Epithelial cell of esophagus (primary cell): Measurements from ENCODE around the gene PPP1R3D.

Source experiments
- DNase-seq: peaks from one replicate; pipeline ENCODE4 v3.0.0; 2010; ENCODE audit warnings: low read depth
- H3K4me3 ChIP-seq: 2 replicates; pipeline ENCODE4 v1.5.1; 2011; ENCODE audit warnings: mild to moderate bottlenecking, low read length, control low read depth
- TF ChIP-seq, protein P1 (sequence below): IDR thresholded peaks from 2 replicates; pipeline ENCODE4 v1.5.1; 2011; ENCODE audit warnings: low read depth, mild to moderate bottlenecking, low read length, control low read depth, inconsistent platforms; ENCODE audit not compliant: insufficient read depth; ENCODE audit errors: missing control alignments

Gene PPP1R3D

DNA sequence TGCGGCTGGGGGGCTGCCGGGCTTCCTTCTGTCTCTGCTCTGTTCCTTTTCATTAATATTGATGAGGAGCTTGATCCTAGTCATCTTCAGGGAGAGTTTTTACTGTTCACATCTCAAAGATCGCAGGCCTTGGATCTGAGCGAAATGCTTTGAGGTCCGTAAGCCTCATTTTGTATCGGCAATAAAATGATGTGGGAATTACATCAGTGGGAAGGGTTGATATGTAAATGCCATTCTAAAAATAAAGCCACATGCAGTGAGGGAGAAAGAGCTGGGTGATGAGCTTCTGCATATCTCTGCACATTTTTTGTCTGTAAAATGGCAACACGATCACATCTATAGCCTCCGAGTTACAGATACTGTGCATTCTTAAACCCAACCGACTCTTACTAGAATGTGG is 43.0 kb upstream of the PPP1R3D start:
- DNase-seq, result no peak
- TF ChIP-seq, protein P1, sequence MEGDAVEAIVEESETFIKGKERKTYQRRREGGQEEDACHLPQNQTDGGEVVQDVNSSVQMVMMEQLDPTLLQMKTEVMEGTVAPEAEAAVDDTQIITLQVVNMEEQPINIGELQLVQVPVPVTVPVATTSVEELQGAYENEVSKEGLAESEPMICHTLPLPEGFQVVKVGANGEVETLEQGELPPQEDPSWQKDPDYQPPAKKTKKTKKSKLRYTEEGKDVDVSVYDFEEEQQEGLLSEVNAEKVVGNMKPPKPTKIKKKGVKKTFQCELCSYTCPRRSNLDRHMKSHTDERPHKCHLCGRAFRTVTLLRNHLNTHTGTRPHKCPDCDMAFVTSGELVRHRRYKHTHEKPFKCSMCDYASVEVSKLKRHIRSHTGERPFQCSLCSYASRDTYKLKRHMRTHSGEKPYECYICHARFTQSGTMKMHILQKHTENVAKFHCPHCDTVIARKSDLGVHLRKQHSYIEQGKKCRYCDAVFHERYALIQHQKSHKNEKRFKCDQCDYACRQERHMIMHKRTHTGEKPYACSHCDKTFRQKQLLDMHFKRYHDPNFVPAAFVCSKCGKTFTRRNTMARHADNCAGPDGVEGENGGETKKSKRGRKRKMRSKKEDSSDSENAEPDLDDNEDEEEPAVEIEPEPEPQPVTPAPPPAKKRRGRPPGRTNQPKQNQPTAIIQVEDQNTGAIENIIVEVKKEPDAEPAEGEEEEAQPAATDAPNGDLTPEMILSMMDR, result no peak
- no peak overlapping the region for H3K4me3 ChIP-seq

GRCh38 chr20:59977086-59977485 is 37.0 kb upstream of the PPP1R3D start:
- no peak for DNase-seq
- TF ChIP-seq, protein P1, result no peak
- H3K4me3 ChIP-seq, result no peak overlapping the region

GRCh38 chr20:59976156-59976782 is 36.2 kb upstream of the PPP1R3D start:
- no peak for DNase-seq
- no peak overlapping the region for H3K4me3 ChIP-seq
- TF ChIP-seq, protein P1, result no peak

DNA sequence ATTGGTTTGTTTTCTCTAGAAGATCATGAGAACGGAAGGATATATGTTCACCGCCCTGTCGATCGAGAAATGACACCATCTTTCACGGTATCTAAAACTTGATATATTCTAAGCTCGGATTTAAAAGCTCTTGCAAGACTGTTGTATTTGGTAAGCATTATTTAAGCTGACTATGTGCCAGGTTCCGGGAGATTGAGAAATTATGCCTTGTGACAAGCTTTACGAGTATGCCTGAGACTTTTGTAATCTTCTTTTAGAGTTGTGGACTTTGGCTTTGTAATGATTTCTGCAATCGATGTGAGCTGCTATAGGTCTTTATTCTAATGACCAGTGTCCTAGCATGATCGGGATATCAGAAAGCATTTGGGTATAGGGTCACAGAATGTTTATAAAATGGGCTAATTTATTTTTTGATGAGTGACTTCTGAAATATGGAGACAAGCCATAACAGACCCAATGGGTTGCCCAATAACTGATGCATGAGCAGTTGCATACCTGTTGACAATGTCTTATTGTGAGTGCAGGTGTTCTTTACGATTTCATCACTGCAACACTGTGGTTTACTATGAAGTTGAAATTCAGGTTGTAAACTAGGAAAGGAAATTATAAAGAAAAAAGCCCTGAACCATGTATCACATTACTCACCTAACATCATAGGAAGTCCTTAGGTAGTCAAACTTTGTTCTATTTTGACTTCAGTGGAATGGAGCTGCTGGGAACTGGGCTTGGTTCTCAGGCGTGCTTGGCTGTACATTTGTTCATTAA is 32.1 kb upstream of the PPP1R3D start:
- TF ChIP-seq, protein P1, result no peak
- DNase-seq, result peak; percentile 99
- H3K4me3 ChIP-seq, result peak overlapping the region; percentile 24

DNA sequence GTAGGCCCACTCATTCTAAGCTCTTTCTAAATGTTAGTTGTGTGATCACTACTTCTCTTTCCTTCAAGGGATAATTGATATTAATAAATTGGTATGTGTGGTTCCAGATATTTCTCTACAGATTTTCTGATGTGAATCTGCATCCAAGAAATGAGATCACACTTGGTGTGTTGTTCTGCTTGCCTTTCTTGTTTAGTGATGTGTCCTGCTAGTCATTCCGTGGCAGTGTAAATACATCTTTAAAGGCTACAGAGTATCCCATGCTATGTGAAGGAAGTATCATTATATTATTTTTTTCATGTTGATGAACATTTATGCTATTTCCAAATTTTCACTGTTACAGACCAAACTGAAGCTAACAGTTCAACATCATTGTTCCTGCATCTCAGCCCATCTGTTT is 31.3 kb upstream of the PPP1R3D start:
- no peak overlapping the region for H3K4me3 ChIP-seq
- TF ChIP-seq, protein P1, result no peak
- peak; percentile 77 for DNase-seq

GRCh38 chr20:59966428-59966827 is 26.3 kb upstream of the PPP1R3D start:
- H3K4me3 ChIP-seq, result no peak overlapping the region
- DNase-seq, result no peak
- TF ChIP-seq, protein P1, result no peak

DNA sequence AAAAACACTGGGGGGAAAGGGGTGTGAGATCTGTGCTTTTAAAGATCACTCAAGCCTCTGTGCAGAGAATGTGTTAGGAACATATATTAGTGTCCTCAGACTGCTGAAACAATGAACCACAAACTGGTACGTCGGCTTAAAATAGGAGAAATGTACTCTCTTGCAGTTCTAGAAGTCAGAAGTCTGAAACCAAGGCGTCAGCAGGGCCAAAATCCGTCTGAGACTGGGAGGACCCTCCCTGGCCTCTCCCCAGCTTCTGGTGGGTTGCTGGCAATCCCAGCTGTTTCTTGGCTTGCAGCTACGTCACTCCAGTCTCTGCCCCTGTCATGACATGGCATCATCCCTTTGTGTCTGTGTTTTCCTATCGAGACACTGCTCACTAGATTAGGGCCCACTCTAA is 22.1 kb upstream of the PPP1R3D start:
- TF ChIP-seq, protein P1, result no peak
- H3K4me3 ChIP-seq, result no peak overlapping the region
- DNase-seq, result no peak
